ENCODE results near the gene OCSTAMP. TPM values are rescaled to one million over a fixed set of nuclear protein-coding genes. Genes with fewer than 3 reads are reported as not detected.

OCSTAMP gene
- total RNA-seq, 1 donor from 2014 or later, result not detected

DNA sequence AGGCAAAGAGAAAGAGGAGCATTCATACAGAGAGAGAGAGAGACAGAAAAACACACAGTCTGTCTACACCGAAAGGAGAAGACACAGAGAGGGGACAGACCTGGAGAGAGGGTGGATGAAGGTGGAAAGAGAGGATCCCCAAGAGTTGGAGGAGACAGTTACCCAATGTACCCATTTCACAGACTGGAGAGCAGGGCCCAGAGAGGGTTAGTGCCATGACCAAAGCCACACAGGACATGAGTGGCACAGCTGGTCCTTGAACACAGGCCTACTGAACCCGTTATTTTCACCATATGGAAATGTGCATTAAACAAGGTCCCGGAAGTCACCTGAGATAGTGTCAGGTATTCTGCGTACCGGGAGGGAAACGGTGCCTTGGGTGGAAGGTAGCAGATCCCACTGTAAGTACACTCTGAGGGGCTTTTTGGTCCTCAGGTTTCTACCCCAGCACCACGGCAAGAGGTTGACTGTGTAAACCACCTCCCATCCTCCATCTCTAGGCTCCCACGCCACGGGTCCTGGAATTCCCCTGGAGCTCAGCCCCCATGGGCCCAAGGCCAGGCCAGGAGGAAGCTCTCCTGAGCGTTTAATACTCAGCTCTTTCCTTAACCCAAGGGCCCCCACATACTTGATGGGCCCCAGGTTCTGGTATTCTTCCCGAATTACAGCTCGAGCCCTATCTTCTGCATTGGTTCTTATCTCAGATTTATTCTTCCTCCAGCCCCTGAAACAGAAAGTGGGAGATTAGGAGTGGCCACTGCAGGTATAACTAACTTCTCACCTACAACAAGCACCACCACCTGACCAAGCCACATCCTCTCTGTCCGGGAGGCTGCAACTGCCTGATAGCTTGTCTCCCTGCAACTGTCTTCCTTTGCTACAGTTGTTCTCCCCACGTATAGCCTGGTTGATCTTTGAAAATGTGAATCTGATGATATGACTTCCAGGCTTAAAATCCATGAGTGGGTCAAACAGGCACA is 38.4 kb upstream of the OCSTAMP start:
- Histone ChIP-seq H4K20me1 (ENCODE audit: low read depth) (no peaks in the 10 kb centered on the region), H3K4me1 (peaks cover 25% of the 10 kb centered on the region), H3K79me2 (ENCODE audit: low read depth) (no peaks in the 10 kb centered on the region), H3K27ac (no peak overlapping the region), H3K9ac (no peak overlapping the region), H3K9me3 (ENCODE audit: low read depth) (no peaks in the 10 kb centered on the region), H3F3A (ENCODE audit: low read depth) (peaks cover 15% of the 10 kb centered on the region), H3K4me3 (no peak overlapping the region), H3K27me3 (no peaks in the 10 kb centered on the region), H3K36me3 (no peaks in the 10 kb centered on the region), H3K4me2 (no peak overlapping the region), H2AFZ (replicated peaks) (no peak overlapping the region)
- H3K9me3 Mint-ChIP-seq, result peaks cover 4% of the 10 kb centered on the region
- H3K4me3 Mint-ChIP-seq, result no peak overlapping the region
- no peak overlapping the region for H3K27ac Mint-ChIP-seq
- peaks cover 12% of the 10 kb centered on the region for H3K36me3 Mint-ChIP-seq
- H3K4me1 Mint-ChIP-seq, result peaks cover 6% of the 10 kb centered on the region
- peaks cover 3% of the 10 kb centered on the region for H3K27me3 Mint-ChIP-seq (ENCODE audit: insufficient read depth, low read depth)
- no peak for DNase-seq (ENCODE audit: low spot score)
- TF ChIP-seq, protein P1, sequence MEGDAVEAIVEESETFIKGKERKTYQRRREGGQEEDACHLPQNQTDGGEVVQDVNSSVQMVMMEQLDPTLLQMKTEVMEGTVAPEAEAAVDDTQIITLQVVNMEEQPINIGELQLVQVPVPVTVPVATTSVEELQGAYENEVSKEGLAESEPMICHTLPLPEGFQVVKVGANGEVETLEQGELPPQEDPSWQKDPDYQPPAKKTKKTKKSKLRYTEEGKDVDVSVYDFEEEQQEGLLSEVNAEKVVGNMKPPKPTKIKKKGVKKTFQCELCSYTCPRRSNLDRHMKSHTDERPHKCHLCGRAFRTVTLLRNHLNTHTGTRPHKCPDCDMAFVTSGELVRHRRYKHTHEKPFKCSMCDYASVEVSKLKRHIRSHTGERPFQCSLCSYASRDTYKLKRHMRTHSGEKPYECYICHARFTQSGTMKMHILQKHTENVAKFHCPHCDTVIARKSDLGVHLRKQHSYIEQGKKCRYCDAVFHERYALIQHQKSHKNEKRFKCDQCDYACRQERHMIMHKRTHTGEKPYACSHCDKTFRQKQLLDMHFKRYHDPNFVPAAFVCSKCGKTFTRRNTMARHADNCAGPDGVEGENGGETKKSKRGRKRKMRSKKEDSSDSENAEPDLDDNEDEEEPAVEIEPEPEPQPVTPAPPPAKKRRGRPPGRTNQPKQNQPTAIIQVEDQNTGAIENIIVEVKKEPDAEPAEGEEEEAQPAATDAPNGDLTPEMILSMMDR (IDR thresholded peaks at IDR 0.05), result no peak
- no peak for TF ChIP-seq EZH2phosphoT487 (IDR thresholded peaks at IDR 0.05)
- TF ChIP-seq EZH2 (IDR thresholded peaks at IDR 0.05), result no peak

DNA sequence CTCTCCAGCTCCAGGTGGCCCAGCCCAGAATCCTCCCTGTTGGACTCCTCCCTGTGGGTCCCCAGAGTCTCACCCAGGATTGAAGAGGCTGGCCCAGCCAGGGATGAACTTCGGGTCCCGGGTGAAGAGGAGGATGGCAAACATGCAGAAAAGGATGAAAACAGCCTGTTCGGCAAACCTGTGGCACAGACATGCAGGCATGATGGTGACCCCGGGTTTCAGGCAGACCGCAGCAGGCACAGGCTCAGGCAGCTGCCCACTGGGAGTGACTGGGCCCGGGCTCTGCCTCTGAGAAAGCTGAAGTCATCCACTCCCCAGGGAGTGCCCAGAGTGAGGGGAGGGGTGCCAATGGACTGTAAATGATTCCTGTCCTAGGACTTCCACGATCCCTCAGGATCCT is 37.5 kb upstream of the OCSTAMP start:
- TF ChIP-seq, protein P1 (IDR thresholded peaks at IDR 0.05), result no peak
- no peak for TF ChIP-seq EZH2phosphoT487 (IDR thresholded peaks at IDR 0.05)
- TF ChIP-seq EZH2 (IDR thresholded peaks at IDR 0.05), result no peak
- H3F3A ChIP-seq (ENCODE audit: low read depth), result peaks cover 23% of the 10 kb centered on the region

DNA sequence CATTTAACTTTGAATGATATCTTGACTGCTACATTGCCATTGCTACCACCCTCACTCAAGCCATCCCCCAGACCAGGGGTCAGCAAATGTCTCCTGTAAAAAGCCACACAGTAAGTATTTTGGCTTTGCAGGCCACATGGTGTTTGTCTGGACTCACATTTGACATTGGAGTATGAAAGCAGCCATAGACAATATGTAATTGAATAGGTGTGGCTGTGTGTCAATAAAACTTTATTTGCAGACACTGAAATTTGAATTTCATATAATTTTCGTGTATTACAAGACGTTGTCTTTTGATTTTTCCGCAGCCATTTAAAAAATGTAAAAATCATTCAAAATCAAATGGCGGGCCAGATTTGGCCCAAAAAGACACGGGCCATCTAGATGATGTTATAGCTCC is 36.3 kb upstream of the OCSTAMP start:
- no peaks in the 10 kb centered on the region for H3K27me3 ChIP-seq
- H3K4me2 ChIP-seq, result no peak overlapping the region
- H3K27ac ChIP-seq, result no peak overlapping the region
- TF ChIP-seq EZH2phosphoT487 (IDR thresholded peaks at IDR 0.05) (no peak), EZH2 (IDR thresholded peaks at IDR 0.05) (no peak)
- TF ChIP-seq, protein P1 (IDR thresholded peaks at IDR 0.05), result no peak
- Mint-ChIP-seq H3K27ac (no peak overlapping the region), H3K9me3 (no peaks in the 10 kb centered on the region), H3K36me3 (peaks cover 3% of the 10 kb centered on the region), H3K4me1 (peaks cover 18% of the 10 kb centered on the region), H3K4me3 (no peak overlapping the region), H3K27me3 (ENCODE audit: insufficient read depth, low read depth) (peaks cover 5% of the 10 kb centered on the region)
- H4K20me1 ChIP-seq (ENCODE audit: low read depth), result no peaks in the 10 kb centered on the region
- no peak overlapping the region for H3K9ac ChIP-seq
- peaks cover 31% of the 10 kb centered on the region for H3F3A ChIP-seq (ENCODE audit: low read depth)
- H3K9me3 ChIP-seq (ENCODE audit: low read depth), result no peaks in the 10 kb centered on the region
- H3K4me1 ChIP-seq, result peaks cover 36% of the 10 kb centered on the region
- H3K36me3 ChIP-seq, result no peaks in the 10 kb centered on the region
- no peaks in the 10 kb centered on the region for H3K79me2 ChIP-seq (ENCODE audit: low read depth)
- DNase-seq (ENCODE audit: low spot score), result no peak
- H3K4me3 ChIP-seq, result no peak overlapping the region
- no peak overlapping the region for H2AFZ ChIP-seq (replicated peaks)

More for the DNA sequence above, 37.5 kb upstream of the OCSTAMP start:
- H3K4me1 Mint-ChIP-seq, result peaks cover 14% of the 10 kb centered on the region
- no peak for DNase-seq (ENCODE audit: low spot score)
- no peak overlapping the region for H3K27ac ChIP-seq
- no peak overlapping the region for H2AFZ ChIP-seq (replicated peaks)
- no peak overlapping the region for H3K9ac ChIP-seq
- no peaks in the 10 kb centered on the region for H4K20me1 ChIP-seq (ENCODE audit: low read depth)
- peaks cover 11% of the 10 kb centered on the region for H3K36me3 Mint-ChIP-seq
- no peak overlapping the region for H3K4me2 ChIP-seq
- H3K9me3 Mint-ChIP-seq, result peaks cover 4% of the 10 kb centered on the region
- no peaks in the 10 kb centered on the region for H3K27me3 ChIP-seq
- H3K27me3 Mint-ChIP-seq (ENCODE audit: insufficient read depth, low read depth), result peaks cover 5% of the 10 kb centered on the region
- no peak overlapping the region for H3K27ac Mint-ChIP-seq
- H3K9me3 ChIP-seq (ENCODE audit: low read depth), result no peaks in the 10 kb centered on the region
- peaks cover 30% of the 10 kb centered on the region for H3K4me1 ChIP-seq
- H3K79me2 ChIP-seq (ENCODE audit: low read depth), result no peaks in the 10 kb centered on the region
- H3K36me3 ChIP-seq, result no peaks in the 10 kb centered on the region
- H3K4me3 Mint-ChIP-seq, result no peak overlapping the region
- no peak overlapping the region for H3K4me3 ChIP-seq
